A549 (cell line): ENCODE data around the gene PRAME. TPM values are rescaled to one million over a fixed set of nuclear protein-coding genes. Genes with fewer than 3 reads are reported as not detected.

Experiments
- ATAC-seq, 2 experiments: fragments of 200-7000 bp in 1 of 2; fragments of >200 bp in 1 of 2; cut with Nextera tagmentation in 1 of 2; cut with Tn5 transposase in 1 of 2; 3 replicates each; pipeline versions ENCODE4 v1.8.0 to v1.9.1; 2018 to 2020; ENCODE audit warnings: mild to moderate bottlenecking in 1 of 2, moderate library complexity in 1 of 2
- CTCF ChIA-PET: fragments of 300-600 bp; sonication (Branson Sonifier 250); formaldehyde crosslinking; extraction: SDS; loops from one replicate; lab custom pipeline; 2021; ENCODE audit warnings: antibody characterized with exemption, inconsistent platforms; lab: Yijun Ruan, JAX
- POLR2A ChIA-PET: fragments of 350-600 bp; formaldehyde crosslinking; extraction: SDS; loops from one replicate; lab custom pipeline; 2021; ENCODE audit warnings: antibody characterized with exemption, inconsistent platforms; lab: Yijun Ruan, JAX
- DNase-seq, 2 experiments: peaks; one replicate each; pipeline versions ENCODE4 v3.0.0 to v3.0.0-alpha.2; 2011 to 2016; ENCODE audit warnings: low read depth in 1 of 2, low spot score in 1 of 2
- FAIRE-seq: peaks from 2 replicates; lab custom pipeline; 2011; peaks lifted over from hg19 to GRCh38; lab: Jason Lieb, UNC
- H3K27ac ChIP-seq, 2 experiments: fragments of >200 bp; sonication (Bioruptor Twin); formaldehyde crosslinking; 3 replicates each; pipeline ENCODE4 v1.5.1; 2016 to 2017
- H3K4me1 ChIP-seq: fragments of >200 bp; sonication (Bioruptor Twin); formaldehyde crosslinking; 3 replicates; pipeline ENCODE4 v1.6.1; 2016
- H3K4me2 ChIP-seq: fragments of >200 bp; sonication (Bioruptor Twin); formaldehyde crosslinking; 3 replicates; pipeline ENCODE4 v1.6.1; 2016
- H3K4me3 ChIP-seq: fragments of >200 bp; sonication (Bioruptor Twin); formaldehyde crosslinking; 3 replicates; pipeline ENCODE4 v1.5.1; 2016
- H3K9me3 ChIP-seq: fragments of >200 bp; sonication (Bioruptor Twin); formaldehyde crosslinking; 3 replicates; pipeline ENCODE4 v1.6.1; 2016
- BCL3 ChIP-seq: fragments of >200 bp; sonication (Bioruptor Twin); formaldehyde crosslinking; IDR thresholded peaks from 3 replicates; pipeline ENCODE4 v1.6.1; 2016
- EHF ChIP-seq: fragments of 250-450 bp; sonication (Bioruptor Pico); IDR thresholded peaks from 2 replicates; pipeline ENCODE4 v1.5.0; 2020; ENCODE audit warnings: mild to moderate bottlenecking
- HMGXB4 ChIP-seq: fragments of 250-450 bp; sonication (Bioruptor Pico); IDR thresholded peaks from 2 replicates; pipeline ENCODE4 v1.5.0; 2021; ENCODE audit warnings: mild to moderate bottlenecking, moderate library complexity, borderline replicate concordance
- PBX3 ChIP-seq: IDR thresholded peaks from 2 replicates; pipeline ENCODE4 v1.6.1; 2012
- POLR2AphosphoS2 ChIP-seq: conservative IDR thresholded peaks from 2 replicates; pipeline ENCODE4 v1.6.1; 2012; ENCODE audit warnings: low read length, improper control_type of control experiment, inconsistent platforms
- RAD21 ChIP-seq, 2 experiments: fragments of >200 bp in 1 of 2; sonication (Bioruptor Twin) in 1 of 2; formaldehyde crosslinking in 1 of 2; IDR thresholded peaks in 1 of 2; conservative IDR thresholded peaks in 1 of 2; 2 replicates in 1 of 2; 3 replicates in 1 of 2; pipeline ENCODE4 v1.6.1; 2012 to 2018; ENCODE audit warnings: inconsistent platforms in 1 of 2
- REST ChIP-seq: fragments of 200-600 bp; sonication (generic); IDR thresholded peaks from 2 replicates; pipeline ENCODE4 v1.6.1; 2016; ENCODE audit warnings: antibody characterized with exemption, mild to moderate bottlenecking, moderate library complexity
- SMC3 ChIP-seq: fragments of >200 bp; sonication (Bioruptor Twin); formaldehyde crosslinking; IDR thresholded peaks from 3 replicates; pipeline ENCODE4 v1.6.1; 2018; ENCODE audit warnings: inconsistent platforms
- SREBF2 ChIP-seq: fragments of 450-650 bp; IDR thresholded peaks from 2 replicates; pipeline ENCODE4 v1.6.1; 2014; ENCODE audit warnings: mild to moderate bottlenecking, moderate library complexity
- ZC3H11A ChIP-seq: fragments of 450-650 bp; IDR thresholded peaks from 2 replicates; pipeline ENCODE4 v1.6.1; 2014; ENCODE audit warnings: antibody characterized with exemption, mild to moderate bottlenecking
- WGBS: methylation state at CpG from one replicate; pipeline ENCODE4 v1.1.6; 2017; ENCODE audit errors: missing lambda C conversion rate; 5-methylcytosine and 5-hydroxymethylcytosine counted together
- polyA plus RNA-seq, 4 experiments: library from polyadenylated mRNA; depleted of rRNA in 3 of 4; stranded (reverse); fragments of >200 nt; fragmentation: RNase III in 1 of 4; extraction: RNeasy Plus Mini Kit Qiagen cat#74134 plus additional on column Dnase treatment in 1 of 4; gene quantifications; 2 replicates in 3 of 4; 3 replicates in 1 of 4; pipeline ENCODE4 v1.2.3, GENCODE V29; 2011 to 2017
- TF ChIP-seq, protein P1 (sequence below): fragments of >200 bp; sonication (Bioruptor Twin); formaldehyde crosslinking; IDR thresholded peaks from 3 replicates; pipeline ENCODE4 v1.5.1; 2016
- TF ChIP-seq, protein P2 (sequence below): IDR thresholded peaks from 2 replicates; pipeline ENCODE4 v1.6.1; 2012

Gene PRAME
- polyA plus RNA-seq, 2 of the 4 experiments (the other 2 are of a cell fraction) = 130 to 173 TPM

DNA sequence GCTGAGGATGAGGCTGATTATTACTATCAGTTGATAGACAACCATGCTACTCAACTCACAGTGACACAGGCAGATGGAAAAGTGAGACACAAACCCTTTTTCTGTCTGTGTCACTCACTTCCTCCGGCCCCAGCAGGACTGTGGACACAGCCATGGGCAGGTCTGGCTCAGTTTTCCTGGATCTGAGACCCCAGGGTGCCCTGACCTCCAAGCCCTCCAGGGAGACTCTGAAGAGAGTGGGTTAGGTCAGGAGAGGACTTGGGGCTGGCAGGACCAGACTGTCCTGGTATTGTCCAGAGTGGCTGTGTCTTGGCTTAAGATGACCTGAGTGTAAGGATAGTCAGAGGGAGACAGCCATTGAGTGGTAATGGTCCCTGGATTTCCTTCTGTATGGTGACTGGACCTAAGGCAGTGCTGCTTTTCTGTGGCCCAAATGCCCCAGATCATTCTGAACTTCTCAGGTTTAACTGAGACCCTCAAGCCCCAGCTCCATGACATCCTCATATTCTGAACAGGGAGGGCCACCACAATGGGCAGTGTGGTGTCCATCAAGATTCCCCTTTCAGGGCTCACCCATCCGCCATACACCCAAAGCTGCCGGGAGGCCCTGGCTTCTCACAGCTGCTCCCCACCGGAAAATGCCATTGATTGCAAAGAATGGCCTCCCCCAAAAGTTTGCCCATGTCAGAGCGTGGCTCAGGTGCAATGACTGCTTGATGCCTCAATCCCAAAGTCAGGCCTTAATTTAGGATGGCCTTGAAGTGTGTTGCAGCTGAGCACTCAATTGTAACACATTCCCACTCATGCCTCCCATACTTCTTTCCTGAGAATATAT, 36.2 kb upstream of the PRAME start:
- FAIRE-seq (no peak), DNase-seq (no peak), ATAC-seq (no peak)
- H3K4me2 ChIP-seq = no peak overlapping the region
- WGBS = 59% methylated on average over 2 of the region's 5 CpGs
- TF ChIP-seq PBX3 (no peak), EHF (CRISPR knock-in tag) (no peak), SREBF2 (no peak)
- no peaks in the 10 kb centered on the region for H3K9me3 ChIP-seq
- CTCF ChIA-PET = interaction anchor here (0.6 to 1.9 kb wide), 6 partner anchors 9 to 361 kb away, joined by 3 to 6 read pairs (median 4); no protein-coding TSS in a partner anchor
- H3K4me1 ChIP-seq = no peaks in the 10 kb centered on the region
- no peak overlapping the region for H3K4me3 ChIP-seq
- no peak overlapping the region for H3K27ac ChIP-seq
- POLR2A ChIA-PET = no interaction called here

- POLR2A ChIA-PET = no interaction called here
- 34% methylated on average over 10 of the region's 10 CpGs for WGBS
- peak in 1 of 2 experiments; percentile 53 for DNase-seq
- Histone ChIP-seq H3K4me2 (no peak overlapping the region), H3K9me3 (no peaks in the 10 kb centered on the region), H3K4me1 (no peaks in the 10 kb centered on the region), H3K27ac (no peak overlapping the region), H3K4me3 (no peak overlapping the region)
- TF ChIP-seq RAD21 (conservative IDR thresholded peaks at IDR 0.05 in 1 of 2, IDR thresholded peaks at IDR 0.05 in 1 of 2) (peak; percentile 52 to 59), SMC3 (peak; percentile 37; the same call in 1 of the 3 replicates), REST (no peak), POLR2AphosphoS2 (no peak), BCL3 (no peak), HMGXB4 (CRISPR knock-in tag) (no peak), ZC3H11A (no peak)
- TF ChIP-seq, protein P1, sequence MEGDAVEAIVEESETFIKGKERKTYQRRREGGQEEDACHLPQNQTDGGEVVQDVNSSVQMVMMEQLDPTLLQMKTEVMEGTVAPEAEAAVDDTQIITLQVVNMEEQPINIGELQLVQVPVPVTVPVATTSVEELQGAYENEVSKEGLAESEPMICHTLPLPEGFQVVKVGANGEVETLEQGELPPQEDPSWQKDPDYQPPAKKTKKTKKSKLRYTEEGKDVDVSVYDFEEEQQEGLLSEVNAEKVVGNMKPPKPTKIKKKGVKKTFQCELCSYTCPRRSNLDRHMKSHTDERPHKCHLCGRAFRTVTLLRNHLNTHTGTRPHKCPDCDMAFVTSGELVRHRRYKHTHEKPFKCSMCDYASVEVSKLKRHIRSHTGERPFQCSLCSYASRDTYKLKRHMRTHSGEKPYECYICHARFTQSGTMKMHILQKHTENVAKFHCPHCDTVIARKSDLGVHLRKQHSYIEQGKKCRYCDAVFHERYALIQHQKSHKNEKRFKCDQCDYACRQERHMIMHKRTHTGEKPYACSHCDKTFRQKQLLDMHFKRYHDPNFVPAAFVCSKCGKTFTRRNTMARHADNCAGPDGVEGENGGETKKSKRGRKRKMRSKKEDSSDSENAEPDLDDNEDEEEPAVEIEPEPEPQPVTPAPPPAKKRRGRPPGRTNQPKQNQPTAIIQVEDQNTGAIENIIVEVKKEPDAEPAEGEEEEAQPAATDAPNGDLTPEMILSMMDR = peak; percentile 62
- TF ChIP-seq, protein P2, sequence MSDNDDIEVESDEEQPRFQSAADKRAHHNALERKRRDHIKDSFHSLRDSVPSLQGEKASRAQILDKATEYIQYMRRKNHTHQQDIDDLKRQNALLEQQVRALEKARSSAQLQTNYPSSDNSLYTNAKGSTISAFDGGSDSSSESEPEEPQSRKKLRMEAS = no peak
- peak; percentile 70 to 81; a peak in 4 of 6 replicates for ATAC-seq
- CTCF ChIA-PET = interaction anchor here (0.6 to 1.9 kb wide), 7 partner anchors 11 to 362 kb away, joined by 3 to 7 read pairs (median 4); no protein-coding TSS in a partner anchor
- FAIRE-seq = no peak
Observed at GRCh38 chr22:22593964-22594656, 35.0 kb upstream of the PRAME start.
